Measurements from ENCODE around the gene RAD51B.

DNA sequence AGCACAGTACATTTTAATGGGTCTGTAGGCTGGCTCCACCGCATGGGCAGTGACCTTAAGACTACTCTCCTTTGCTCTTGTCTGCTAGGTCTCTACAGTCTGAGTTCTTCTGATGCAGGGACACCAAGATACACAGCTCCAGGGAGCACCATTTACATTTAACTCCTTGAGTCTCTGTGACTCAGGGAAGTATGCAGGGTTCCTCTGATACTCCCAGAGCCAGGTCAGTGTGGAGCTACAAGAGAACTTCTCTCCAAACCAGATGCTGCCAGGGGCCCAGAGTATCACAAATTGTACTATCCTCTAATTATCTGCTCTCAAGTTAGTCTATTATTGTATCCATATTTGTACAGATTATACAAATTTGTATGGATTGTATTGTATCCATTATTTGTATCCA is 958.1 kb downstream of the RAD51B start:
- TF ChIP-seq, protein P1, sequence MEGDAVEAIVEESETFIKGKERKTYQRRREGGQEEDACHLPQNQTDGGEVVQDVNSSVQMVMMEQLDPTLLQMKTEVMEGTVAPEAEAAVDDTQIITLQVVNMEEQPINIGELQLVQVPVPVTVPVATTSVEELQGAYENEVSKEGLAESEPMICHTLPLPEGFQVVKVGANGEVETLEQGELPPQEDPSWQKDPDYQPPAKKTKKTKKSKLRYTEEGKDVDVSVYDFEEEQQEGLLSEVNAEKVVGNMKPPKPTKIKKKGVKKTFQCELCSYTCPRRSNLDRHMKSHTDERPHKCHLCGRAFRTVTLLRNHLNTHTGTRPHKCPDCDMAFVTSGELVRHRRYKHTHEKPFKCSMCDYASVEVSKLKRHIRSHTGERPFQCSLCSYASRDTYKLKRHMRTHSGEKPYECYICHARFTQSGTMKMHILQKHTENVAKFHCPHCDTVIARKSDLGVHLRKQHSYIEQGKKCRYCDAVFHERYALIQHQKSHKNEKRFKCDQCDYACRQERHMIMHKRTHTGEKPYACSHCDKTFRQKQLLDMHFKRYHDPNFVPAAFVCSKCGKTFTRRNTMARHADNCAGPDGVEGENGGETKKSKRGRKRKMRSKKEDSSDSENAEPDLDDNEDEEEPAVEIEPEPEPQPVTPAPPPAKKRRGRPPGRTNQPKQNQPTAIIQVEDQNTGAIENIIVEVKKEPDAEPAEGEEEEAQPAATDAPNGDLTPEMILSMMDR (IDR thresholded peaks at IDR 0.05) = no peak
- no peak for TF ChIP-seq EP300 (IDR thresholded peaks at IDR 0.05)
